GM19238 (cell line): ENCODE data around the gene STX16.
"Not testable (repeated sequence)": the region's sequence is repeated elsewhere in the genome, so short reads cannot be mapped to it uniquely, and the experiment has no call there.

ENCODE experiments used
- DNase-seq: peaks from one replicate; pipeline ENCODE4 v3.0.0; 2011; ENCODE audit warnings: low spot score; ENCODE audit not compliant: insufficient read length

STX16 gene

GRCh38 chr20:58721951-58722778, 71.1 kb downstream of the STX16 start:
- DNase-seq: no peak

- no peak for DNase-seq
Observed at GRCh38 chr20:58722877-58723627, 72.0 kb downstream of the STX16 start.

- DNase-seq: no peak
Observed at GRCh38 chr20:58723628-58723984, 72.5 kb downstream of the STX16 start.

- not testable (repeated sequence) for DNase-seq
Observed at GRCh38 chr20:58726156-58726555, 75.1 kb downstream of the STX16 start.
